Measurements from ENCODE around the gene LRFN3. TPM values are rescaled to one million over a fixed set of nuclear protein-coding genes. Genes with fewer than 3 reads are reported as not detected.

The LRFN3 gene
- total RNA-seq, 1 donor from 2014 or later = 15.3 TPM

DNA sequence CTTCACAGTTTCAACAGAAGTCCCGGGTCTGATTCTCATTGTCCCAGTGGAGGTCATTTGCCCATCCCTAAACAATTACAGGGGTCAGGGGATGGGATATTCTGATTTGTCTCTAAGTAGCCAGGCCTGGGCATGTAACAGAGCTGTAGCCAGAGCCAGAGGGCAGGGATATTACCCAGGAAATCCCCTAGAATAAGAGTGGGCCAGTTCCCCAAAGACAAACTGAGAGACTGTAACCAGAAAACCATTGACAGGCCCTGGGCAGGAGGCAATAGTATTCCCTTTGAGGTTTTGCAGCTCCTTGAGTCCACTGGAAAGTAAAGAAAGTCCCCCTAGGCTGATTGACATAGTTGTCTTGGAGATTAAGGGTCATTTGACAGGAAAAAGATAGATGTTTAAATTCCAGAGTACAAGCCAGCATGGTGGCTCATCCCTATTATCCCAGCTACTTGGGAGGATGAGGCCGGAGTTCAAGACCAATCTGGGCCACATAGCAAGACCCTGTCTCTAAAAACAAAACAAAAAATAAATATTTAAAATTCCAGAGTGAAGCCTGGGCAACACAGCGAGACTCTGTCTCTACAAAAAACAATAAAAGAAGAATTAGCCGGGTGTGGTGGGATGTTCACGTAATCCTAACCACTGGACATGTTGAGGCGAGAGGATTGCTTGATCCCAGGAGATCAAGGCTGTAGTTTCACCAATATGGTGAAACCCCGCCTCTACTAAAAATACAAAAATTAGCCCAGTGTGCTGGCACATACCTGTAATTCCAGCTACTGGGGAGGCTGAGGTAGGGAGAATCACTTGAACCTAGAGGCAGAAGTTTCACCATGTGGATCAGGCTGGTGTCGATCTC, 57.0 kb downstream of the LRFN3 start:
- Histone ChIP-seq H2AFZ (ENCODE audit: low read depth, low read length) (no peak overlapping the region), H3K36me3 (ENCODE audit: insufficient read depth, low read length) (no peaks in the 10 kb centered on the region), H3K9me3 (ENCODE audit: insufficient read depth, low read depth, low read length) (no peaks in the 10 kb centered on the region), H3K79me2 (ENCODE audit: insufficient read depth, low read length) (peaks cover 21% of the 10 kb centered on the region), H3K27ac (ENCODE audit: low read depth, low read length) (no peak overlapping the region), H3K9ac (ENCODE audit: low read length) (no peak overlapping the region), H3K4me1 (ENCODE audit: insufficient read depth, low read length) (peaks cover 12% of the 10 kb centered on the region), H3K4me3 (ENCODE audit: insufficient read depth, low read depth, low read length) (no peak overlapping the region), H3K27me3 (ENCODE audit: insufficient read depth, low read length) (no peaks in the 10 kb centered on the region), H4K20me1 (ENCODE audit: insufficient read depth, low read length) (peaks cover 20% of the 10 kb centered on the region), H3K4me2 (ENCODE audit: low read length) (no peak overlapping the region)
- Mint-ChIP-seq H3K27ac (ENCODE audit: unreplicated experiment) (no peak overlapping the region), H3K36me3 (ENCODE audit: low read depth, unreplicated experiment) (peaks cover 2% of the 10 kb centered on the region), H3K4me1 (ENCODE audit: low read depth, unreplicated experiment) (peaks cover 10% of the 10 kb centered on the region), H3K9me3 (ENCODE audit: unreplicated experiment) (peaks cover 2% of the 10 kb centered on the region), H3K4me3 (ENCODE audit: unreplicated experiment) (no peak overlapping the region), H3K27me3 (ENCODE audit: low read depth, unreplicated experiment) (peaks cover 10% of the 10 kb centered on the region)
- DNase-seq (ENCODE audit: low read depth) (no peak), FAIRE-seq (no peak)
- no peak for TF ChIP-seq EZH2 (IDR thresholded peaks at IDR 0.05; ENCODE audit: insufficient read depth, low read length)
- TF ChIP-seq, protein P1, sequence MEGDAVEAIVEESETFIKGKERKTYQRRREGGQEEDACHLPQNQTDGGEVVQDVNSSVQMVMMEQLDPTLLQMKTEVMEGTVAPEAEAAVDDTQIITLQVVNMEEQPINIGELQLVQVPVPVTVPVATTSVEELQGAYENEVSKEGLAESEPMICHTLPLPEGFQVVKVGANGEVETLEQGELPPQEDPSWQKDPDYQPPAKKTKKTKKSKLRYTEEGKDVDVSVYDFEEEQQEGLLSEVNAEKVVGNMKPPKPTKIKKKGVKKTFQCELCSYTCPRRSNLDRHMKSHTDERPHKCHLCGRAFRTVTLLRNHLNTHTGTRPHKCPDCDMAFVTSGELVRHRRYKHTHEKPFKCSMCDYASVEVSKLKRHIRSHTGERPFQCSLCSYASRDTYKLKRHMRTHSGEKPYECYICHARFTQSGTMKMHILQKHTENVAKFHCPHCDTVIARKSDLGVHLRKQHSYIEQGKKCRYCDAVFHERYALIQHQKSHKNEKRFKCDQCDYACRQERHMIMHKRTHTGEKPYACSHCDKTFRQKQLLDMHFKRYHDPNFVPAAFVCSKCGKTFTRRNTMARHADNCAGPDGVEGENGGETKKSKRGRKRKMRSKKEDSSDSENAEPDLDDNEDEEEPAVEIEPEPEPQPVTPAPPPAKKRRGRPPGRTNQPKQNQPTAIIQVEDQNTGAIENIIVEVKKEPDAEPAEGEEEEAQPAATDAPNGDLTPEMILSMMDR (IDR thresholded peaks at IDR 0.05; ENCODE audit: insufficient read depth, low read depth, low read length) = no peak

DNA sequence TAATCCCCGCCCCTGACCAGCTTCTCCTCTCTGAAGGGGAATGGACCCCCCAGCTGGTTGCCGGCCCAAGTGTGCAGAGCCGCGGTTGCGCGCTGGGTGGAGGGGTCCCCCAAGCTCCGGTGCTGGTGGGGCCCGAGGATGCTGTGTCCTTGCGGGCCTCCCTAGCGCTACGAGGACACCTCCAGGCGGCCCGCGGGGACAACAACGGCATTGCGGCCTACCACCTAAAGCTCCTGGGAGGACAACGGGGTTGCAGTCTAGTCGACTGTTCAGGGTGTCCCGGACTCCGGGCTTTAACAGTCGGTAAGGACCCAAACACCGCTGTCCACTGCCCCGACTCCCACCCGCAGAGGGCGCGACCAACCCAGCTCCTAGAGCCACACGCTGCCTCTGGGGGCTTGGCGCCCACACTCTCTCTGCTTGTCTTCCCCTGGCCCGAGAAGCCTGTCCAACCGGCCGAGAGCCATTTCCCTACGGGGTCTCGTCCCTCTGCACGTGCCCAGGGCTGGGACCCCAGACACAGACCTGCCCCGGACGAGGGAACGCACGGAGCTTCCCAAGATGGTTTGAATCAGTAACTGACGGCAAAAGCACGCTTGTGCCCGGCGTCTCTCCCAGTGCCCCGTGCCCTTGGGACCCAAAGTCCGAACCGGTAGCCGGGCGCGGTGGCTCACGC, 57.9 kb downstream of the LRFN3 start:
- TF ChIP-seq, protein P1 (IDR thresholded peaks at IDR 0.05; ENCODE audit: insufficient read depth, low read depth, low read length) = no peak
- no peak for TF ChIP-seq EZH2 (IDR thresholded peaks at IDR 0.05; ENCODE audit: insufficient read depth, low read length)
- Mint-ChIP-seq H3K27ac (ENCODE audit: unreplicated experiment) (no peak overlapping the region), H3K27me3 (ENCODE audit: low read depth, unreplicated experiment) (peaks cover 7% of the 10 kb centered on the region), H3K4me3 (ENCODE audit: unreplicated experiment) (no peak overlapping the region), H3K9me3 (ENCODE audit: unreplicated experiment) (peaks cover 2% of the 10 kb centered on the region), H3K4me1 (ENCODE audit: low read depth, unreplicated experiment) (peaks cover 10% of the 10 kb centered on the region), H3K36me3 (ENCODE audit: low read depth, unreplicated experiment) (peaks cover 2% of the 10 kb centered on the region)
- no peak for FAIRE-seq
- H3K36me3 ChIP-seq (ENCODE audit: insufficient read depth, low read length) = no peaks in the 10 kb centered on the region
- peak overlapping the region; percentile 95 for H3K4me2 ChIP-seq (ENCODE audit: low read length)
- H3K79me2 ChIP-seq (ENCODE audit: insufficient read depth, low read length) = peaks cover 21% of the 10 kb centered on the region
- H3K27ac ChIP-seq (ENCODE audit: low read depth, low read length) = no peak overlapping the region
- H3K27me3 ChIP-seq (ENCODE audit: insufficient read depth, low read length) = no peaks in the 10 kb centered on the region
- no peaks in the 10 kb centered on the region for H3K9me3 ChIP-seq (ENCODE audit: insufficient read depth, low read depth, low read length)
- no peak overlapping the region for H3K9ac ChIP-seq (ENCODE audit: low read length)
- DNase-seq (ENCODE audit: low read depth) = no peak
- peaks cover 12% of the 10 kb centered on the region for H3K4me1 ChIP-seq (ENCODE audit: insufficient read depth, low read length)
- H4K20me1 ChIP-seq (ENCODE audit: insufficient read depth, low read length) = peaks cover 23% of the 10 kb centered on the region
- H2AFZ ChIP-seq (ENCODE audit: low read depth, low read length) = peak overlapping the region; percentile 58
- peak overlapping the region; percentile 33 for H3K4me3 ChIP-seq (ENCODE audit: insufficient read depth, low read depth, low read length)

Other genes starting within 250 kb of the LRFN3 start
- not detected in 2 replicates for gene ZBTB32, start 231.8 kb upstream of the LRFN3 start, total RNA-seq
- gene KMT2B, start 218.4 kb upstream of the LRFN3 start, total RNA-seq = 28.7 and 29.0 TPM in 2 replicates
- gene IGFLR1, start 193.9 kb upstream of the LRFN3 start, total RNA-seq = 2.0 and 2.4 TPM in 2 replicates
- 15.7 and 16.6 TPM in 2 replicates for gene U2AF1L4, start 191.0 kb upstream of the LRFN3 start, total RNA-seq
- 97.5 and 100 TPM in 2 replicates for gene PSENEN, start 190.7 kb upstream of the LRFN3 start, total RNA-seq
- 12.7 and 15.6 TPM in 2 replicates for gene LIN37, start 187.8 kb upstream of the LRFN3 start, total RNA-seq
- 1.2 and 1.9 TPM in 2 replicates for gene HSPB6, start 179.3 kb upstream of the LRFN3 start, total RNA-seq
- 32.9 and 35.6 TPM in 2 replicates for gene PROSER3, start 178.2 kb upstream of the LRFN3 start, total RNA-seq
- gene ARHGAP33, start 160.8 kb upstream of the LRFN3 start, total RNA-seq = 5.5 and 6.8 TPM in 2 replicates
- gene PRODH2, start 123.5 kb upstream of the LRFN3 start, total RNA-seq = not detected in 2 replicates
- gene NPHS1, start 83.9 kb upstream of the LRFN3 start, total RNA-seq = not detected in 2 replicates
- 0.12 and 0.18 TPM in 2 replicates for gene KIRREL2, start 79.5 kb upstream of the LRFN3 start, total RNA-seq
- 66.0 and 69.4 TPM in 2 replicates for gene APLP1, start 67.8 kb upstream of the LRFN3 start, total RNA-seq
- 7.0 and 8.4 TPM in 2 replicates for gene NFKBID, start 35.8 kb upstream of the LRFN3 start, total RNA-seq
- gene HCST, start 33.8 kb upstream of the LRFN3 start, total RNA-seq = 1.8 and 2.1 TPM in 2 replicates
- gene TYROBP, start 28.1 kb upstream of the LRFN3 start, total RNA-seq = not detected in 2 replicates
- gene SDHAF1, start 58.8 kb downstream of the LRFN3 start, total RNA-seq = 8.8 and 10.9 TPM in 2 replicates
- 0.53 and 1.1 TPM in 2 replicates for gene SYNE4, start 72.4 kb downstream of the LRFN3 start, total RNA-seq
- gene ALKBH6, start 77.8 kb downstream of the LRFN3 start, total RNA-seq = 25.9 and 27.3 TPM in 2 replicates
- 55.4 and 57.4 TPM in 2 replicates for gene CLIP3, start 96.5 kb downstream of the LRFN3 start, total RNA-seq
- 5.0 and 6.0 TPM in 2 replicates for gene THAP8, start 117.9 kb downstream of the LRFN3 start, total RNA-seq
- 1.1 and 2.4 TPM in 2 replicates for gene WDR62, start 118.5 kb downstream of the LRFN3 start, total RNA-seq
- gene OVOL3, start 174.8 kb downstream of the LRFN3 start, total RNA-seq = not detected in 2 replicates
- gene POLR2I, start 178.5 kb downstream of the LRFN3 start, total RNA-seq = 57.4 and 65.1 TPM in 2 replicates
- gene TBCB, start 179.1 kb downstream of the LRFN3 start, total RNA-seq = 239 and 244 TPM in 2 replicates
- 665 and 677 TPM in 2 replicates for gene CAPNS1, start 203.7 kb downstream of the LRFN3 start, total RNA-seq
- gene COX7A1, start 216.1 kb downstream of the LRFN3 start, total RNA-seq = 0.64 TPM in 1 of 2 replicates, not detected in the other

Data from astrocyte (in vitro differentiated cells and primary cell).